ENCODE data around the gene NFATC4. TPM values are rescaled to one million over a fixed set of nuclear protein-coding genes. Genes with fewer than 3 reads are reported as not detected.

NFATC4 gene
- total RNA-seq, 1 donor from 2014 or later, result 11.4 TPM

DNA sequence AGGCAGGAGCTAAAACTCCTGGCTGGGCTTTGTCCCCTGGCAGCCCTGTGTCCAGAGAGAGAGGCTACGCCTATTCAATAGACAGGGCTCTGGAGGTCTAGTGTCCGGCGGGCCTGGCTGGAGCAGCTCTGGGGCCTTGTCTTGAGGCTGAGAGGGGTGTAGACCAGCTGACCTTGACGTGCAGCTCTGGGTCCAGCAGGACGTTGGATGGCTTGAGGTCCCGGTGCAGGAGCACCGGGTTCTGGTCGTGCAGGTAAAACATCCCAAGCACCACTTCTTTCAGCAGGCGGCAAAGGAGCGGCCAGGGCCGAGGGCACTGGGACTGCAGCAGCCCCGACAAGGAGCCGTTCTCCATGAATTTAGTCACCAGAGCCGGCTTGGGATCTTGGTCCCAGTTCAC lies 29.1 kb upstream of the NFATC4 start:
- Mint-ChIP-seq H3K27me3 (ENCODE audit: unreplicated experiment) (peaks cover 23% of the 10 kb centered on the region), H3K4me3 (ENCODE audit: unreplicated experiment) (no peak overlapping the region), H3K27ac (ENCODE audit: unreplicated experiment) (no peak overlapping the region)

DNA sequence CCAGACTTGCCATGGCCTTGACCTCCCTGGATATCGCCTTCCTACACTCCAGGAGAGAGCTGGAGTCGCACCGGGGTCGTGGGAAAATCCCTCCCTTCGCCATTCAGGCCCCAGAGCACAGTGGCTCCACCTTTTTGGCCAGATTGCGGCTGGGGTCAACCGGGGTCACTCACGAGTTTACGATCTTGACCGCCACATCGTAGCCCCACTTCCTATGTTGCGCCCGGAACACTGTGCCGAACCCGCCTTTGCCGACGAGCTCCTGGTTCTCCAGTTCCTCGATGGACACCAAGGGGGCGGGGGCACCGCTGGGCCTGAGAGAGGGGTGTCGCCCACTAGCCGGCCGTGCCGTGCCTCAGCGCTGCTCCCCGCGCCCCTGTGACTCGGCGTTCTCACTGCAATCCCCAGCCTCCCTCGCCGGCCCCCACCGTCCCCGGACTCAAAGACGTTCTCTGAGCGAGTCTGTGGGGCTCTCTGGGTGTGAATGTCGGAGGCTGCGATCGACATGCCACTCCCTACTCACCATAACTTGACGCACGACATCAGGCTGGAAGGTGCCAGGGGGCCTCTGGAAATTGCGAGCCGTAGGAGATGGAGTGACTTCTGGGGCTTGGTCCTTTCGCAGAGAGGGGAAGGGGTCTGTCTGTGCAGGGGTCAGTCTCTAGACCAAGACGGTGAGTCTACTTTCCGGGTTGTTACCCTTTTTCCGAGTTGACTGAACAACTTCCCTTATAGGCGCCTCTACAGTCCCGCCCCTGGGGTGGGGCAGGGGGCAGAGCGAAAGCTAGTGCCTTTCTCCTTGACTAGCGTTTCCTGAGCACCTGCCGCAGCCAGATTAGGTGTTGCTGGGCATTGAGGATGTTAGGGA lies 28.5 kb upstream of the NFATC4 start, which contains the start of gene RIPK3:
TSS of gene RIPK3 (minus strand) at position 708 of the 868 bp plus-strand sequence. CDS start at position 543, 165 bp downstream.
- TF ChIP-seq, protein P1, sequence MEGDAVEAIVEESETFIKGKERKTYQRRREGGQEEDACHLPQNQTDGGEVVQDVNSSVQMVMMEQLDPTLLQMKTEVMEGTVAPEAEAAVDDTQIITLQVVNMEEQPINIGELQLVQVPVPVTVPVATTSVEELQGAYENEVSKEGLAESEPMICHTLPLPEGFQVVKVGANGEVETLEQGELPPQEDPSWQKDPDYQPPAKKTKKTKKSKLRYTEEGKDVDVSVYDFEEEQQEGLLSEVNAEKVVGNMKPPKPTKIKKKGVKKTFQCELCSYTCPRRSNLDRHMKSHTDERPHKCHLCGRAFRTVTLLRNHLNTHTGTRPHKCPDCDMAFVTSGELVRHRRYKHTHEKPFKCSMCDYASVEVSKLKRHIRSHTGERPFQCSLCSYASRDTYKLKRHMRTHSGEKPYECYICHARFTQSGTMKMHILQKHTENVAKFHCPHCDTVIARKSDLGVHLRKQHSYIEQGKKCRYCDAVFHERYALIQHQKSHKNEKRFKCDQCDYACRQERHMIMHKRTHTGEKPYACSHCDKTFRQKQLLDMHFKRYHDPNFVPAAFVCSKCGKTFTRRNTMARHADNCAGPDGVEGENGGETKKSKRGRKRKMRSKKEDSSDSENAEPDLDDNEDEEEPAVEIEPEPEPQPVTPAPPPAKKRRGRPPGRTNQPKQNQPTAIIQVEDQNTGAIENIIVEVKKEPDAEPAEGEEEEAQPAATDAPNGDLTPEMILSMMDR (IDR thresholded peaks at IDR 0.05; ENCODE audit: partially characterized antibody, unreplicated experiment), result no peak
- peak; percentile 25 for DNase-seq
- Mint-ChIP-seq H3K4me1 (ENCODE audit: low read depth, unreplicated experiment) (peaks cover 2% of the 10 kb centered on the region), H3K9me3 (ENCODE audit: unreplicated experiment) (no peaks in the 10 kb centered on the region), H3K27ac (ENCODE audit: unreplicated experiment) (no peak within 1 kb of the TSS), H3K27me3 (ENCODE audit: unreplicated experiment) (peaks cover 20% of the 10 kb centered on the region), H3K4me3 (ENCODE audit: unreplicated experiment) (no peak within 1 kb of the TSS), H3K36me3 (ENCODE audit: unreplicated experiment) (no peaks in the 10 kb centered on the region)

More for the DNA sequence above, 29.1 kb upstream of the NFATC4 start:
- H3K9me3 Mint-ChIP-seq (ENCODE audit: unreplicated experiment), result peaks cover 2% of the 10 kb centered on the region
- no peak for DNase-seq
- TF ChIP-seq, protein P1 (IDR thresholded peaks at IDR 0.05; ENCODE audit: partially characterized antibody, unreplicated experiment), result no peak
- peaks cover 4% of the 10 kb centered on the region for H3K4me1 Mint-ChIP-seq (ENCODE audit: low read depth, unreplicated experiment)
- H3K36me3 Mint-ChIP-seq (ENCODE audit: unreplicated experiment), result no peaks in the 10 kb centered on the region

DNA sequence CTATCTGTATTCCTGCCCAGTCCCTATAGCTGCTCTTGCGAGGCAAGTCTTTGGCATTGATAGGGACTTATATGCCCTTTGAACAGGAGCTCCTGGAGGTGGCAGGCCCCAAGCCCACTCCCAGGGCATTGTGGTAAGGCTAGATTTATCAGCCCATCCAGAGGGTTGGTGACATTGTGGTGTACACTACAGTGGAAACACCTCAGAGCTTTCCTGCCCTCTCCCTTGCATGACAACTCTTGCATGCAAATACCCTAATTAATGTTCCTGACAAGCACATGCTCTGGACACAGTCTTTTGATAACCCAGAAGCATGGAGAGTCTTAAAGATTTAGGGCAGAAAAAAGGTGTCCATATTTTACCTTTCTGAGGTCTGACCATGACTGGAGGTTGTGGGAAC lies 27.4 kb upstream of the NFATC4 start:
- no peak overlapping the region for H3K4me3 Mint-ChIP-seq (ENCODE audit: unreplicated experiment)
- TF ChIP-seq, protein P1 (IDR thresholded peaks at IDR 0.05; ENCODE audit: partially characterized antibody, unreplicated experiment), result no peak
- H3K36me3 Mint-ChIP-seq (ENCODE audit: unreplicated experiment), result no peaks in the 10 kb centered on the region
- no peaks in the 10 kb centered on the region for H3K4me1 Mint-ChIP-seq (ENCODE audit: low read depth, unreplicated experiment)
- H3K27ac Mint-ChIP-seq (ENCODE audit: unreplicated experiment), result no peak overlapping the region
- no peak for DNase-seq
- H3K27me3 Mint-ChIP-seq (ENCODE audit: unreplicated experiment), result peaks cover 15% of the 10 kb centered on the region
- no peaks in the 10 kb centered on the region for H3K9me3 Mint-ChIP-seq (ENCODE audit: unreplicated experiment)

DNA sequence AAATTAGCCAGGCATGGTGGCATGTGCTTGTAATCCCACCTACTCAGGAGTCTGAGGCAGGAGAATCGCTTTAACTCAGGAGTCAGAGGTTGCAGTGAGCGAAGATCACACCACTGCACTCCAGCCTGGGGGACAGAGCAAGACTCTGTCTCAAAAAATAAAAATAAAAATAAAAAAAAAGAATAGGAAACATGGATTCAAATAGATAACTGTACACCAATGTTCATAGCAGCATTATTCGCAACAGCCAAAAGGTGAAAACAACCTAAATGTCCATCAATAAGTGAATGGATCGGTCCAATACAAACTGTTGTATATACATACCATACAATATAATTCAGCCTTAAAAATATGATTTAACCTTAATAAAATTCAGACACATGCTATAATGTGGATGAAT lies 25.1 kb upstream of the NFATC4 start:
- no peak overlapping the region for H3K27ac Mint-ChIP-seq (ENCODE audit: unreplicated experiment)
- H3K4me1 Mint-ChIP-seq (ENCODE audit: low read depth, unreplicated experiment), result no peaks in the 10 kb centered on the region

More for the DNA sequence above, 25.1 kb upstream of the NFATC4 start:
- no peaks in the 10 kb centered on the region for H3K9me3 Mint-ChIP-seq (ENCODE audit: unreplicated experiment)
- DNase-seq, result no peak
- TF ChIP-seq, protein P1 (IDR thresholded peaks at IDR 0.05; ENCODE audit: partially characterized antibody, unreplicated experiment), result no peak
- no peaks in the 10 kb centered on the region for H3K36me3 Mint-ChIP-seq (ENCODE audit: unreplicated experiment)
- no peak overlapping the region for H3K4me3 Mint-ChIP-seq (ENCODE audit: unreplicated experiment)
- H3K27me3 Mint-ChIP-seq (ENCODE audit: unreplicated experiment), result peaks cover 6% of the 10 kb centered on the region

All from glutamatergic neuron (in vitro differentiated cells).